ENCODE data around the gene FBXO47.
"Not testable (repeated sequence)": the region's sequence is repeated elsewhere in the genome, so short reads cannot be mapped to it uniquely, and the experiment has no call there.

FBXO47 gene

GRCh38 chr17:39001703-39002637 lies 34.8 kb upstream of the FBXO47 start:
- no peak overlapping the region for H3K9ac ChIP-seq (ENCODE audit: low read length)

GRCh38 chr17:39000021-39000601 lies 32.9 kb upstream of the FBXO47 start:
- Histone ChIP-seq H3K27me3 (ENCODE audit: control insufficient read depth, insufficient read depth, low read length) (no peaks in the 10 kb centered on the region), H3K4me3 (ENCODE audit: low read length) (no peak overlapping the region), H3K9ac (ENCODE audit: low read length) (no peak overlapping the region), H3K4me1 (ENCODE audit: control insufficient read depth, insufficient read depth, low read length) (peaks cover 2% of the 10 kb centered on the region), H3K27ac (ENCODE audit: low read depth, low read length) (no peak overlapping the region), H3K36me3 (ENCODE audit: control insufficient read depth, insufficient read depth, low read length) (no peaks in the 10 kb centered on the region)

More at GRCh38 chr17:39001703-39002637, 34.8 kb upstream of the FBXO47 start:
- H3K27ac ChIP-seq (ENCODE audit: low read depth, low read length), result peak overlapping the region; percentile 66
- no peak overlapping the region for H3K4me3 ChIP-seq (ENCODE audit: low read length)
- H3K27me3 ChIP-seq (ENCODE audit: control insufficient read depth, insufficient read depth, low read length), result no peaks in the 10 kb centered on the region
- peaks cover 2% of the 10 kb centered on the region for H3K4me1 ChIP-seq (ENCODE audit: control insufficient read depth, insufficient read depth, low read length)
- H3K36me3 ChIP-seq (ENCODE audit: control insufficient read depth, insufficient read depth, low read length), result no peaks in the 10 kb centered on the region

GRCh38 chr17:38996660-38997337 lies 29.6 kb upstream of the FBXO47 start:
- Histone ChIP-seq H3K27me3 (ENCODE audit: control insufficient read depth, insufficient read depth, low read length) (no peaks in the 10 kb centered on the region), H3K27ac (ENCODE audit: low read depth, low read length) (no peak overlapping the region), H3K36me3 (ENCODE audit: control insufficient read depth, insufficient read depth, low read length) (no peaks in the 10 kb centered on the region), H3K4me3 (ENCODE audit: low read length) (no peak overlapping the region), H3K4me1 (ENCODE audit: control insufficient read depth, insufficient read depth, low read length) (peaks cover 2% of the 10 kb centered on the region), H3K9ac (ENCODE audit: low read length) (no peak overlapping the region)

DNA sequence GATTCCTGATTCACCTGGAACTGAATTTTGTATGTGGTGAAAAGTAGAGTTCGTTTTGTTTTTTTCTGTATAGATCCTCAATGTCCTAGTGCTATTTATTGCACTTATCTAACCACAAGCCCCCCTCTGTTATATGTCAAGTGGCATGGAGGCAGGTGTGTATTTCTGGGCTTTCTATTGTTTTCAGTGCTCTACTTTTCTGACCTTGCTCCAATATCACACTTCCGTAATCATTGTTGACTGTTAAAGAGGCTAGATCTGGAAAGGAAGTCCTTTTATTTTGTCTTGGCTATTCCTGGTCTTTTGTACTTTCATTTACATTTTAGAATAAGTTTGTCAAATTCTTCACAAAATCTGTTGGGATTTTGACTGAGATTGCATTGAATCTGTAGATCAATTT lies 26.8 kb upstream of the FBXO47 start:
- H3K4me1 ChIP-seq (ENCODE audit: control insufficient read depth, insufficient read depth, low read length), result no peaks in the 10 kb centered on the region
- H3K36me3 ChIP-seq (ENCODE audit: control insufficient read depth, insufficient read depth, low read length), result no peaks in the 10 kb centered on the region
- H3K9ac ChIP-seq (ENCODE audit: low read length), result no peak overlapping the region
- H3K4me3 ChIP-seq (ENCODE audit: low read length), result no peak overlapping the region
- H3K27me3 ChIP-seq (ENCODE audit: control insufficient read depth, insufficient read depth, low read length), result no peaks in the 10 kb centered on the region
- no peak overlapping the region for H3K27ac ChIP-seq (ENCODE audit: low read depth, low read length)

GRCh38 chr17:38984666-38985065 lies 17.5 kb upstream of the FBXO47 start:
- H3K4me1 ChIP-seq (ENCODE audit: control insufficient read depth, insufficient read depth, low read length), result no peaks in the 10 kb centered on the region
- H3K36me3 ChIP-seq (ENCODE audit: control insufficient read depth, insufficient read depth, low read length), result no peaks in the 10 kb centered on the region
- no peak overlapping the region for H3K4me3 ChIP-seq (ENCODE audit: low read length)
- H3K27ac ChIP-seq (ENCODE audit: low read depth, low read length), result no peak overlapping the region
- H3K9ac ChIP-seq (ENCODE audit: low read length), result no peak overlapping the region
- no peaks in the 10 kb centered on the region for H3K27me3 ChIP-seq (ENCODE audit: control insufficient read depth, insufficient read depth, low read length)

DNA sequence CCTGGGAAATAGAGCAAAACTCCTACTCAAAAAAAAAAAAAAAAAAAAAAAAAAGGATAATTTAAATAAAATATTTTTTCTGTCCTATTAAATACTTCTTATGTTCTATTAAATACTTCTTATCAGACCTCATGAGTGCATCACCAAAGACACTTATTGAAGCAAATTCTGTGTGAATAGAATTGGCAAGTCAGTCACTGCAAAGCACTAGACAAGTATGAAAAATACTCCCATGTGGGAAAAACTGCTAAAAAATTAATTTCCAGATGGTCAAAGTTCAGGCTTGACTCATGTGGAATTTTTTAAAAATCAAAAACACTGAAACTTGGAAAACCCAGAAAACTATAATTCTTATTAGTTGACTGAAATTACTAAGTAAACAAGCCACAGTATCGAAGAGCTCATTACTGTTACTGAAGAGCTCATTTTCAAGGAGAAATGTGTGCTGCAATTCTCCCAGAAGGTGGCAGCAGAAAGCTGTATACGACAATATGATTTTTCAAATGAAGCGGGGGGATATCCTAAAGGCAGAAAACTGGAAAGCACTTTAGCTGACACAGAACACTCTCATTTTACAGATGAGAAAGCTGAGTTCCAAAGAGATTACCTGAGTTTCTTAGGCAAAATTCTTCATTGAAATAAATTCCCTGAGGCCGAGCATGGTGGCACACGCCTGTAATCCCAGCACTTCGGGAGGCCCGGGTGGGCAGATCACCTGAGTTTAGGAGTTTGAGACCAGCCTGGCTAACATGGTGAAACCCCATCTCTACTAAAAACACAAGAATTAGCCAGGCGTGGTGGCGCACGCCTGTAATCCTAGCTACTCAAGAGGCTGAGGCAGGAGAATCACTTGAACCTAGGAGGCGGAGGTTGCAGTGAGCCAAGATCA lies 15.9 kb upstream of the FBXO47 start:
- no peak overlapping the region for H3K4me3 ChIP-seq (ENCODE audit: low read length)
- no peaks in the 10 kb centered on the region for H3K36me3 ChIP-seq (ENCODE audit: control insufficient read depth, insufficient read depth, low read length)
- no peak overlapping the region for H3K27ac ChIP-seq (ENCODE audit: low read depth, low read length)
- H3K27me3 ChIP-seq (ENCODE audit: control insufficient read depth, insufficient read depth, low read length), result no peaks in the 10 kb centered on the region
- no peak overlapping the region for H3K9ac ChIP-seq (ENCODE audit: low read length)
- H3K4me1 ChIP-seq (ENCODE audit: control insufficient read depth, insufficient read depth, low read length), result no peaks in the 10 kb centered on the region

DNA sequence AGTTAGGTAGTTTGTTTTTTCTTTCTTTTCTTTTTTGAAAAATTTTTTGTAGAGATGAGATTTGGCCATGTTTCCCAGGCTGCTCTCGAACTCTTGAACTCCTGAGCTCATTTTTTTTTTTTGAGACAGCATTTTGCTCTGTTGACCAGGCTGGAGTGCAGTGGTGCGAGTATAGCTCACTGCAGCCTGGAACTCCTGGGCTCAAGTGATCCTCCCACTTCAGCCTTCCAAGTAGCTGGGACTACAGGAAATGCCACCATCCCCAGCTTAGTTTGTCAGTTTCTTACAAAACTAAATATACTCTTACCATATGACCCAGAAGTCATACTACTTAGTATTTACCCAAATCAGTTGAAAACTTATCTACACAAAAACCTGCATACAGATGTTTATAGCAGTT lies 14.4 kb upstream of the FBXO47 start:
- no peak overlapping the region for H3K4me3 ChIP-seq (ENCODE audit: low read length)

DNA sequence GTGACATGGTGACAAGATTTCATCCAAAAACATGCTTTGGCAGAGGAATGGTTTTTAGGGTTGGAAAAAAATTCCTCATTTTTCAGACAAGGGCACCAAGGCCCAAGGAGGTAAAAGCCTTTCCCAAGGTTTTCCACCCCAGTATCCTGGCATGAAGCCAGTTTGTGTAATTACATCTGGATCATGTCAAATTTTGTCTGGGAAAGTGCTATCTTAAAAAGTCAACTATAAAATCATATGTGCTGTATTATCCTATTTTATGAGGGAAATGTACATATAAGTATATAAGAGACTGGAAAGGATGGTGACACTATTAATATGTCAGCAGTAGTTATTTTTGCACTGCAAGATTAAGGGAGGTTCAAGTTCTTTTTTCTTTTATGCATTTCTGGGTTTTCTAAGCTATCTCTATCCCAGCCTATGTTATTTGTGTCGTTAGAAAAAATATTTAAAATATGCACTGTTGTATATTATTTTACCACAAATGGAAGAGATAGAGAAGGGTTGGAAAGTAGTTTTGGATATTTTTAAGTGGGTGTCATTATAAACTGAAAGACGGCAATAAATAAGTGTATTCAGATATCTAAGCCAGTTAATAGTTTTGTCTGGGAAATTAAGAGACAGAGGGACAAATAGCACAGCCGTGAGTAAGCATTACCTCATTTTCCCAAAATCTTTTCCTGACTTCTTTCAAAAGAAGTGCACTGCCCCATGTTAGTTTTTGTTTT lies 13.5 kb upstream of the FBXO47 start:
- Histone ChIP-seq H3K4me1 (ENCODE audit: control insufficient read depth, insufficient read depth, low read length) (no peaks in the 10 kb centered on the region), H3K27me3 (ENCODE audit: control insufficient read depth, insufficient read depth, low read length) (no peaks in the 10 kb centered on the region), H3K4me3 (ENCODE audit: low read length) (no peak overlapping the region), H3K9ac (ENCODE audit: low read length) (no peak overlapping the region), H3K36me3 (ENCODE audit: control insufficient read depth, insufficient read depth, low read length) (no peaks in the 10 kb centered on the region), H3K27ac (ENCODE audit: low read depth, low read length) (no peak overlapping the region)

More for the DNA sequence above, 14.4 kb upstream of the FBXO47 start:
- no peak overlapping the region for H3K9ac ChIP-seq (ENCODE audit: low read length)
- H3K27ac ChIP-seq (ENCODE audit: low read depth, low read length), result no peak overlapping the region
- no peaks in the 10 kb centered on the region for H3K4me1 ChIP-seq (ENCODE audit: control insufficient read depth, insufficient read depth, low read length)
- no peaks in the 10 kb centered on the region for H3K36me3 ChIP-seq (ENCODE audit: control insufficient read depth, insufficient read depth, low read length)
- H3K27me3 ChIP-seq (ENCODE audit: control insufficient read depth, insufficient read depth, low read length), result no peaks in the 10 kb centered on the region

DNA sequence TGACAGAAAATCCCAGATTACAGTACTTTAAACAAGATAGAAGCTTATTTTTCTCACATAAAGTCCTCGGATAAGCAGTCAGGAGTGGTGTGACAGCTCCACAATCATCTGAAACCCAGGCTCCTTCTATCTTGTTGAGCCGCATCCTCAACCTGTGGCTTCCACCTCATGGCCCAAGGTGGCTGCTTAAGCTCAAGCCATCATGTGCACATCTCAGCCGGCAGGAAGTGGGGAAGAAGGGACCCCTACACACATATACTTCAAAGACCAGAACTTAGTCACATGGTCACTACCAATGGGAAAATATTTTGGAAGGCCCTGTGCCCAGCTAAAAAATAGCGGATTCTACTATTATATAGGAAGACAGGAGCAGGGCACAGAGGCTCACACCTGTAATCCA lies 11.0 kb upstream of the FBXO47 start:
- no peak overlapping the region for H3K9ac ChIP-seq (ENCODE audit: low read length)
- no peaks in the 10 kb centered on the region for H3K27me3 ChIP-seq (ENCODE audit: control insufficient read depth, insufficient read depth, low read length)
- H3K27ac ChIP-seq (ENCODE audit: low read depth, low read length), result no peak overlapping the region
- H3K4me1 ChIP-seq (ENCODE audit: control insufficient read depth, insufficient read depth, low read length), result no peaks in the 10 kb centered on the region
- H3K4me3 ChIP-seq (ENCODE audit: low read length), result no peak overlapping the region
- no peaks in the 10 kb centered on the region for H3K36me3 ChIP-seq (ENCODE audit: control insufficient read depth, insufficient read depth, low read length)

DNA sequence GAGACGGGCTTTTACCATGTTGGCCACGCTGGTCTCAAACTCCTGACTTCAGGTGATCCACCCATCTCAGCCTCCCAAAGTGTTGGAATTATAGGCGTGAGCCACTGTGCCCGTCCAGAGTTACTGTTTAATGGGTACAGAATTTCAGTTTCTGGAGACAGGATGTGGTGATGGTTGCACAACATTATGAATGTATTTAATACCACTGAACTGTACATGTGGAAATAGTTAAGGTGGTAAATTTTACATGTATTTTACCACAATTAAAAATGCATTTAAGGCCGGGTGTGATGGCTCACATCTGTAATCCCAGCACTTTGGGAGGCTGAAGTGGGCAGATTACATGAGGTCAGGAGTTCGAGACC lies 9.0 kb upstream of the FBXO47 start:
- not testable (repeated sequence) for H3K9ac ChIP-seq (ENCODE audit: low read length); H3K27me3 ChIP-seq (ENCODE audit: control insufficient read depth, insufficient read depth, low read length); H3K4me1 ChIP-seq (ENCODE audit: control insufficient read depth, insufficient read depth, low read length); H3K27ac ChIP-seq (ENCODE audit: low read depth, low read length); H3K4me3 ChIP-seq (ENCODE audit: low read length); H3K36me3 ChIP-seq (ENCODE audit: control insufficient read depth, insufficient read depth, low read length)

GRCh38 chr17:38970804-38971203 lies 3.6 kb upstream of the FBXO47 start:
- H3K27me3 ChIP-seq (ENCODE audit: control insufficient read depth, insufficient read depth, low read length), result no peaks in the 10 kb centered on the region
- no peaks in the 10 kb centered on the region for H3K4me1 ChIP-seq (ENCODE audit: control insufficient read depth, insufficient read depth, low read length)
- H3K36me3 ChIP-seq (ENCODE audit: control insufficient read depth, insufficient read depth, low read length), result no peaks in the 10 kb centered on the region
- H3K4me3 ChIP-seq (ENCODE audit: low read length), result no peak overlapping the region
- H3K27ac ChIP-seq (ENCODE audit: low read depth, low read length), result no peak overlapping the region
- no peak overlapping the region for H3K9ac ChIP-seq (ENCODE audit: low read length)

Measured in rectal smooth muscle tissue (tissue), 1 donor.